ENCODE results near the gene PRSS36.
"Not testable (repeated sequence)": the region's sequence is repeated elsewhere in the genome, so short reads cannot be mapped to it uniquely, and the experiment has no call there.

The PRSS36 gene

GRCh38 chr16:31118223-31119155 is 31.4 kb downstream of the PRSS36 start:
- DNase-seq: no peak

GRCh38 chr16:31117384-31118222 is 32.3 kb downstream of the PRSS36 start, which contains the start of gene KAT8:
KAT8 (plus strand) TSS chr16:31117664; CDS start chr16:31117682, 18 bp downstream.
- peak; percentile 49 for DNase-seq

GRCh38 chr16:31114468-31114867 is 35.4 kb downstream of the PRSS36 start:
- DNase-seq: no peak

GRCh38 chr16:31113121-31114120 is 36.4 kb downstream of the PRSS36 start:
- DNase-seq: no peak

DNA sequence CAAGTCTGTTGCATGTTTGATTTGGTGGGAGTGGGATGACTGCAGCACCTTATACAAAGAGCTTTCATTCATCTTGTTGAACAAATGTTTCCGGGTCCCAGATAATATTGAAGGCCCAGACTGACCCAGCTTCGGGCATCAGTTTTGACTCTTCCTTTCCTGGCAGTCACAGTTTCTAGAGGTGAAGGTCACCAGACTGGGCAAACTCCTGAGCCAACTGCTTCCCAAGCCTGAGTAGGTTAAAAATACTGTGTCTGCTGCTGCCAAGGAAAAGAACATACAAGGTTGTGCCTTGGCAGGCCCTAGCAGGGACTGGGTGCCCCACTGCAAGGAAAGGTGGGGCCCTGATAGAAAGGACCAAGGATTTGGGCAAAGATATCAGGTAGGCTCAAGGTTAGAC is 37.2 kb downstream of the PRSS36 start:
- no peak for DNase-seq

- no peak for DNase-seq
These were observed 37.9 kb downstream of the PRSS36 start for GRCh38 chr16:31111881-31112466.

- DNase-seq: no peak
These were observed 39.5 kb downstream of the PRSS36 start for GRCh38 chr16:31110106-31111034.

DNA sequence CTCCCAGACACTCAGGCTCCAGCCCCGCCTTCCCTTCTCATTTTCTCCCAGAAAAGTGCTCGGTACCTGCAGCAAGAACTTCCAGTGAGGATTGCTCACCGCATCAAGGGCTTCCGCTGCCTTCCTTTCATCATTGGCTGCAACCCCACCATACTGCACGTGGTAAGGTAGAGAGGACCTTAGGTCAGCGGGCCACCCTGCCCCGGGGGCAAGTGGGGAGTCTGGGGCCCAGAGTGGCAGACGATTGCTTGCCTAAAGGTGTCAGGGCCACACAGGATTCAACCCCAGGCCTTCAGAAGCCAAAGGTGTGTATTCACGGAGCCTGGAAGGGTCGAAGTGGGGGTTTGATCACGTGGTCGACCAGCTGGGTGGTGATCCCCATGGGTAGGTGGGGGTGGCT is 40.2 kb downstream of the PRSS36 start:
- DNase-seq: no peak

GRCh38 chr16:31108794-31109558 is 40.9 kb downstream of the PRSS36 start:
- DNase-seq: no peak

DNA sequence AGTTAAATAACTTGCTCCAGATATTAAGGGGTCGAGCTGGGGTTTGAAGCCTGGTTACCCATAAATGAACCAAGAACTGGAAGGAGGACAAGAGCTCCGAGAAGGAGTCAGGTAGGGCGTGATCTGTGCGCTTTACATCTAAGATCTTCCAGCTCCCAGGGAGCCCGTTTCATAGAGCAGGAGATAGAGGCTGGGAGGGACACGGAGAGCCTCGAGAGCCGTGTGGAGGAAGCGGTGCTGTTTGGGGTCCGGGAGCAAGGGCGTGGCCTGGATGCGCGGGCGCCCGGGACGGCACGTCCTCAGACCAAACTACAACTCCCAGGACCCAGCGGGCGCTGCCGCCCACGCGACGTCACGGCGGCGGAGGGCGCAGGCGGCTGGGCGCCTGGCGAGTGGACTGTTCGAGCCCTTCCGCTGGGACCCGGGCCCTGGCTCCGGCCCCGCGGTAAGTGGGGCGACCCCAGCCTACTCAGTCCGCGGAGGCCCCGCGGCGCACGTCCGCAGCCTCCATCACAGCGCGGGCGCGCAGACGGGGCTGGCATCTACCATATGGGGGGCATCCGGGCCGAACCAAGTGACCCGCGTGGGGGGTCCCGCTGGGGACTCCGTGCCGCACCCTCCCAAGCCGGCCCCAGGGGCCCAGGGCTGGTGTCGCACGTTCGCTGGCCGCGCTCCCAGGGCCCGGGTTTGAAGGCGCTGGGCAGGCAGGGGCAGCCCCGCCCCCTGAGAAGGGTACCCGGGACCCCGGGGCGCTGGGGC is 41.7 kb downstream of the PRSS36 start, which contains the start of gene BCKDK:
TSS of gene BCKDK (plus strand) at position 352 of the 759 bp plus-strand sequence. CDS start 838 bp downstream, outside the sequence.
- DNase-seq: no peak

DNA sequence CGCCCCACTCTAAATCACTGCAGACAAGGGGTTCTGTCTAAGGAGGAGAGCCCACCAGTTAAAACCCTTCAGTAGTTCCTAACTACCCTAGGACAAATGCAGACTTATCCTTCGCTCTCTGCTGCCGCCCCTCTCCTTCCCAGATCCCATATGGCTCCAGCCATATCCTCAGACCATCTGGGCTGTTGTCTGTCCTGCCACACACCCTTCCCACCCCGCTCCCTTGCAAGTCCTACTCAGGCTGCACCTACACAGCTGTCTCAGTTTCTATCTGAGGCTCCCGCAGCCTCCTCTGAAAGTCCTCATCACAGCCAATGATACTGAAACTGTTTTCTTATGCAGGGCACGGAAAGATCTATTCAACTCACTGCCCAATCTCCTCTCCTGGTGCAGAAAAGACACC is 42.4 kb downstream of the PRSS36 start:
- no peak for DNase-seq

GRCh38 chr16:31106509-31107464 is 43.1 kb downstream of the PRSS36 start:
- DNase-seq: no peak

GRCh38 chr16:31105677-31106213 is 44.1 kb downstream of the PRSS36 start:
- no peak for DNase-seq

DNA sequence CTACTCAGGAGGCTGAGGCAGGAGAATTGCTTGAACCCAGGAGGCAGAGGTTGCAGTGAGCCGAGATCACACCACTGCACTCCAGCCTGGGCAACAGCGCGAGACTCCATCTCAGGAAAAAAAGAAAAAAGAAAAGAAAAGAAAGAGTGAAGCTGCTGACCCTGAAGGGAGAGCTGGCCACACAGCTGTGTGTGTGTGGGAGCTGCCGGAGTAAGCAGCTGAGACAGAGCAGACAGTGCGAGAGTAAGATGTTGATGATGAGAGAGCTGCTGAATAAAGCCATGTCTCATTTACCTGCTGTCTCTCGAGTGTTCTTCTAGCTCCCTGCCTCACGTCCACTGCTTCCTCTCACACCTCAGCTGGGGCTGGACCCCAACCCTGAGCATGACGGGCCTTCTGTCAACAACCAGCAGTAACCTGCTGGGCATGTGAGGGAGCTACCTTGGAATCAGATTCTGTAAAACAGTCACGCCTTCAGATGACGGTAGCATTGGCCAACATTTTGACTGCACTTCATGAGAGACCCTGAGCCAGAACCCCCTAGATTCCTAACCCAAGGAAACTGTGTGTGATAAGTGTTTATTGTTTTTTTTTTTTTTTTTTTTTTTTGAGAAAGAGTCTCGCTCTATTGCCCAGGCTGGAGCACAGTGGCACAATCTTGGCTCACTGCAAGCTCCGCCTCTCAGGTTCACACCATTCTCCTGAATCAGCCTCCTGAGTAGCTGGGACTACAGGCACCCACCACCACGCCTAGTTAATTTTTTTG is 48.8 kb downstream of the PRSS36 start:
- DNase-seq: not testable (repeated sequence)

DNA sequence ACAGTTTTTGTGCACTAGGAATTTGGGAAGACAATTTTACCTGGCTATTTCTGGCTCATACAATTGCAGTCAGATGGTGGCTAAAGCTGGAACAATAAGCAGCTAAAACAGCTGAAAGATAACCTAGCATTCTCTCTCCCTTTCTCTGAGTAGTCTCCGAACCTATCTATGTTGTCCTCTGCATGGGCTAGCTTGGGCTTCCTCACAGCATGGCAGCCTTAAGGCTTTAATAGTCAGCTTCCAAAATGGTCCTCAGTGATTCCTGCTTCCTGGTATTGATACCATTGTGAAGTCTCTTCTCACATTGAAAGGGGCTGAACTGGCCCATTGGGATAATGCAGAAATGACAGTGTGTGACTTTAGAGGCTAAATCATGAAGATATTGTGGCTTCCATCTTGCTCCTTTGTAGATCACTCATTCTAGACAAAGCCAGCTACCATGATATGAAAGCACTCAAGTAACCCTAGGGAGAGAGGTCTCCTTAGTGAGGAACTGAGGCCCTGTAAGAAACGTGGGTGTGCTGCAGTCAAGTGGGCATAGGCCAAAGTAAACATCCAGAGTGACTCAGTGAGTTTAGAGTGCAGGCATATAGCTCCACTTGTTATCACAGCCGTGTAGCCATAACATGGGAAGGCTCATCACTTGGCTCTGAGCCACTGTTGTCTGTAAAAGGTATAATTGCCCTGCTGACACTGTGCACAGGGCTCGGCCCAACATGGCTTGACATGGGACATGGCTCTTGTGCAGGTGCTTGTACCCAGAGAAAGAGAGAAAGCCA is 49.8 kb downstream of the PRSS36 start:
- no peak for DNase-seq
